Esophagus squamous epithelium (tissue), 4 donors: ENCODE measurements around the gene HOXD9.

ENCODE experiments used
- CTCF ChIP-seq, 6 experiments: fragments of 450-650 bp in 4 of 6; fragments of 200-600 bp in 2 of 6; sonication (generic) in 2 of 6; IDR thresholded peaks; one replicate each; pipeline ENCODE4 v1.5.1; 2016 to 2019; ENCODE audit warnings: antibody characterized with exemption in 6 of 6, mild to moderate bottlenecking in 4 of 6, moderate library complexity in 4 of 6
- POLR2A ChIP-seq, 4 donors: fragments of 450-650 bp; IDR thresholded peaks; one replicate each; pipeline ENCODE4 v1.6.1; 2017; ENCODE audit warnings: antibody characterized with exemption in 4 of 4, mild to moderate bottlenecking in 4 of 4, moderate library complexity in 3 of 4

GRCh38 chr2:176142281-176142680 lies 19.8 kb downstream of the HOXD9 start:
- TF ChIP-seq POLR2A (IDR thresholded peaks at IDR 0.05) (no peak), CTCF (IDR thresholded peaks at IDR 0.05) (no peak)
